MM.1S (cell line): ENCODE measurements around the gene SCMH1.

Experiments
- DNase-seq: peaks from one replicate; pipeline ENCODE4 v3.0.0-alpha.2; 2015
- H2AFZ ChIP-seq: fragments of 300-600 bp; sonication (generic); 2 replicates; pipeline ENCODE4 v1.6.0; 2016; ENCODE audit warnings: antibody characterized with exemption, low read length
- H3F3A ChIP-seq: fragments of 300-600 bp; sonication (generic); 2 replicates; pipeline ENCODE4 v1.6.1; 2016; ENCODE audit warnings: mild to moderate bottlenecking, antibody characterized with exemption, low read length, moderate library complexity, mixed read lengths; ENCODE audit not compliant: insufficient read depth
- H3K27ac ChIP-seq: fragments of 300-600 bp; sonication (generic); 2 replicates; pipeline ENCODE4 v1.5.1; 2016; ENCODE audit warnings: mild to moderate bottlenecking, low read length
- H3K27me3 ChIP-seq: fragments of 300-600 bp; sonication (generic); replicated peaks from 2 replicates; pipeline ENCODE4 v1.6.0; 2016; ENCODE audit warnings: low read length; ENCODE audit not compliant: insufficient read depth
- H3K36me3 ChIP-seq: fragments of 300-600 bp; sonication (generic); replicated peaks from 2 replicates; pipeline ENCODE4 v1.6.1; 2016; ENCODE audit warnings: mild to moderate bottlenecking, low read length, mixed read lengths; ENCODE audit not compliant: insufficient read depth
- H3K4me1 ChIP-seq: fragments of 300-600 bp; sonication (generic); 2 replicates; pipeline ENCODE4 v1.6.1; 2016; ENCODE audit warnings: low read length, mixed read lengths
- H3K4me2 ChIP-seq: fragments of 300-600 bp; sonication (generic); 2 replicates; pipeline ENCODE4 v1.6.0; 2016; ENCODE audit warnings: low read depth, low read length
- H3K4me3 ChIP-seq: fragments of 300-600 bp; sonication (generic); 2 replicates; pipeline ENCODE4 v1.5.1; 2016; ENCODE audit warnings: low read length, mixed read lengths
- H3K79me2 ChIP-seq: fragments of 300-600 bp; sonication (generic); 2 replicates; pipeline ENCODE4 v1.6.1; 2016; ENCODE audit warnings: mixed run types, low read length, mixed read lengths
- H3K9ac ChIP-seq: fragments of 300-600 bp; sonication (generic); 2 replicates; pipeline ENCODE4 v1.6.1; 2016; ENCODE audit warnings: low read length, mixed read lengths
- H3K9me2 ChIP-seq: fragments of 300-600 bp; sonication (generic); replicated peaks from 2 replicates; pipeline ENCODE4 v1.6.1; 2016; ENCODE audit warnings: mild to moderate bottlenecking, low read length, mixed read lengths; ENCODE audit not compliant: insufficient read depth
- H3K9me3 ChIP-seq: fragments of 300-600 bp; sonication (generic); replicated peaks from 2 replicates; pipeline ENCODE4 v1.6.1; 2016; ENCODE audit warnings: mild to moderate bottlenecking, low read length, mixed read lengths; ENCODE audit not compliant: insufficient read depth
- H4K20me1 ChIP-seq: fragments of 300-600 bp; sonication (generic); 2 replicates; pipeline ENCODE4 v1.6.1; 2016; ENCODE audit warnings: mild to moderate bottlenecking, low read length, moderate library complexity, mixed read lengths; ENCODE audit not compliant: insufficient read depth
- EZH2 ChIP-seq: fragments of 300-600 bp; sonication (generic); optimal IDR thresholded peaks from 2 replicates; pipeline ENCODE3; 2017; ENCODE audit warnings: low read depth, mild to moderate bottlenecking, antibody characterized with exemption, low read length, mixed read lengths
- EZH2phosphoT487 ChIP-seq: fragments of 300-600 bp; sonication (generic); IDR thresholded peaks from 2 replicates; pipeline ENCODE4 v1.6.1; 2018; ENCODE audit warnings: antibody characterized with exemption, low read length
- TF ChIP-seq, protein P1 (sequence below): fragments of 300-600 bp; sonication (generic); IDR thresholded peaks from 2 replicates; pipeline ENCODE4 v1.5.1; 2016; ENCODE audit warnings: antibody characterized with exemption, low read length, mixed read lengths

Gene SCMH1

DNA sequence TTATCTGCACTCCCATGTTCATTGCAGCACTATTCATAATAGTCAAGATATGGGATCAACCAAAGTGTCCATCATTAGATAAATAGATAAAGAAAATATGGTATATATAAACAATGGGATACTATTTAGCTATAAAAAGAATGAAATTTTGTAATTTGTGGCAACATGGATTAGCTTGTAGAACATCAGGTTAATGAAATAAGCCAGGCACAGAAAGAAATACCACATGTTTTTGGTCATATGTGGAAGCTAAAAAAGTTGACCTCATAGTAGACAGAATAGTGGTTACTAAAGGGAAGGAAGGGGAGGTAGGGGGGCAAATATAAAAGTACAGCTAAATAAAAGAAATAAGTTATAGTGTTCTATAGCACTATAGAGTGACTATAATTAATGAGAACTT is 68.5 kb downstream of the SCMH1 start:
- Histone ChIP-seq H3K4me2 (no peak overlapping the region), H2AFZ (no peak overlapping the region)

DNA sequence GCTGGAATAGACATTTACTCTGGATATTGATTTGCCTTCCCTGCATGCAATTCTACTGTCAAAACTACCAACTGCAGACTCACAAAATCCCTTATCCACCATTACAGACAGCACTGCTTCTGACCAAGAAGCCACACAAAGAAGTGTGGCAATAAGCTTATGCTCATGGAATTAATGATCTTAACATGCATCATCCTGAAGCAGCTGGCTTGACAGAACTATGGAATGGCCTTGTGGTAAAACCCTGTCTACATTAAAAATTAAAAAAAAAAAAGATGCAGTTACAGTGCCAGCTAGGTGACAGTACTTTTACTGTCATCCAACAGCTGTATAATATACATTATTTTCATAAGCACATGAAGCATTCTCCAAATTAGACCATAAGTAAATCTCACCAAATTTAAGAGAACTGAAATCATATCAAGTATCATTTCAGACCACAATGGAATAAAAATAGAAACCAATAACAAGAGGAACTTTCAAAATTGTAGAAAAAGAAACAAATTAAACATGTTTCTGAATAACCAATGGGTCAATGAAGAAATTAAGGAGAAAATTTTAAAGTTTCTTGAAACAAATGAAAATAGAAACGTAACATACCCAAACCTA is 70.7 kb downstream of the SCMH1 start:
- no peak for DNase-seq
- Histone ChIP-seq H3K36me3 (no peaks in the 10 kb centered on the region), H3K4me2 (peak overlapping the region; percentile 7; the same call in 1 of the 2 replicates), H2AFZ (no peak overlapping the region), H3K4me1 (peaks cover 19% of the 10 kb centered on the region), H3K4me3 (no peak overlapping the region), H3K79me2 (peaks cover 21% of the 10 kb centered on the region; the same call in 1 of the 2 replicates), H3K9me3 (no peaks in the 10 kb centered on the region), H3K9me2 (no peaks in the 10 kb centered on the region), H3K9ac (no peak overlapping the region), H3K27ac (no peak overlapping the region), H3K27me3 (no peaks in the 10 kb centered on the region), H3F3A (0 out of 2 replicates have a peak, but pooled peaks cover under 1% of the 10 kb centered on the region), H4K20me1 (no peaks in the 10 kb centered on the region)
- TF ChIP-seq EZH2phosphoT487 (no peak), EZH2 (no peak)
- TF ChIP-seq, protein P1, sequence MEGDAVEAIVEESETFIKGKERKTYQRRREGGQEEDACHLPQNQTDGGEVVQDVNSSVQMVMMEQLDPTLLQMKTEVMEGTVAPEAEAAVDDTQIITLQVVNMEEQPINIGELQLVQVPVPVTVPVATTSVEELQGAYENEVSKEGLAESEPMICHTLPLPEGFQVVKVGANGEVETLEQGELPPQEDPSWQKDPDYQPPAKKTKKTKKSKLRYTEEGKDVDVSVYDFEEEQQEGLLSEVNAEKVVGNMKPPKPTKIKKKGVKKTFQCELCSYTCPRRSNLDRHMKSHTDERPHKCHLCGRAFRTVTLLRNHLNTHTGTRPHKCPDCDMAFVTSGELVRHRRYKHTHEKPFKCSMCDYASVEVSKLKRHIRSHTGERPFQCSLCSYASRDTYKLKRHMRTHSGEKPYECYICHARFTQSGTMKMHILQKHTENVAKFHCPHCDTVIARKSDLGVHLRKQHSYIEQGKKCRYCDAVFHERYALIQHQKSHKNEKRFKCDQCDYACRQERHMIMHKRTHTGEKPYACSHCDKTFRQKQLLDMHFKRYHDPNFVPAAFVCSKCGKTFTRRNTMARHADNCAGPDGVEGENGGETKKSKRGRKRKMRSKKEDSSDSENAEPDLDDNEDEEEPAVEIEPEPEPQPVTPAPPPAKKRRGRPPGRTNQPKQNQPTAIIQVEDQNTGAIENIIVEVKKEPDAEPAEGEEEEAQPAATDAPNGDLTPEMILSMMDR, result no peak

More for the DNA sequence above, 68.5 kb downstream of the SCMH1 start:
- Histone ChIP-seq H3K9me3 (no peaks in the 10 kb centered on the region), H3K9ac (no peak overlapping the region), H3K36me3 (no peaks in the 10 kb centered on the region), H3K27me3 (no peaks in the 10 kb centered on the region), H3K9me2 (no peaks in the 10 kb centered on the region), H3K27ac (no peak overlapping the region), H3F3A (no peaks in the 10 kb centered on the region), H3K4me1 (peaks cover 19% of the 10 kb centered on the region), H3K79me2 (peaks cover 21% of the 10 kb centered on the region; the same call in 1 of the 2 replicates), H4K20me1 (no peaks in the 10 kb centered on the region), H3K4me3 (no peak overlapping the region)
- TF ChIP-seq EZH2 (no peak), EZH2phosphoT487 (no peak)
- TF ChIP-seq, protein P1, result no peak
- DNase-seq, result no peak

DNA sequence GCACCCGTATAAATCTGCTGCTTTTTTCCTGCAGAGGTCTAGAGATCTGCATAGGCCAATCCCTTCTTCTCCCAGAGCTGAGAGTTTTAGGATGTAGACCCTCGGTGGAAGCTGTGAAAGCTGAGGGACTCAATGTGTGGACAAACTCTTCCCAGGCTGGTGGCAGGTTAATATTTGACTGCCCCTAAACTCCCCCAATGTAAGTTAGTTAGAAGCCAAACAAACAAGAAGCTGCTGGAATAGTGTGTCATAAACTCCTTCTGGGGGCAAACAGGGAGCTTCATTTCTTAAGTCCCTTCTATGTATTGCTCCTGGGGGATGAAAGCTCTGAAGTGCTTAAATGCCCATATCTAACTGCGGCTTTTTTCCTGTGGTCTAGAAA is 72.3 kb downstream of the SCMH1 start:
- Histone ChIP-seq H3F3A (0 out of 2 replicates have a peak, but pooled peaks cover 4% of the 10 kb centered on the region), H3K36me3 (no peaks in the 10 kb centered on the region), H3K79me2 (peaks cover 13% of the 10 kb centered on the region; the same call in 1 of the 2 replicates), H2AFZ (no peak overlapping the region), H3K4me2 (no peak overlapping the region), H3K9ac (no peak overlapping the region), H3K4me3 (no peak overlapping the region), H3K9me3 (no peaks in the 10 kb centered on the region), H4K20me1 (no peaks in the 10 kb centered on the region), H3K27ac (no peak overlapping the region), H3K9me2 (no peaks in the 10 kb centered on the region), H3K27me3 (no peaks in the 10 kb centered on the region), H3K4me1 (peaks cover 27% of the 10 kb centered on the region)
- no peak for TF ChIP-seq EZH2phosphoT487
- TF ChIP-seq, protein P1, result no peak
- no peak for TF ChIP-seq EZH2
- DNase-seq, result no peak
